ENCODE results near the gene ANKRD13D.
"Not testable (repeated sequence)": the region's sequence is repeated elsewhere in the genome, so short reads cannot be mapped to it uniquely, and the experiment has no call there.

The ANKRD13D gene

DNA sequence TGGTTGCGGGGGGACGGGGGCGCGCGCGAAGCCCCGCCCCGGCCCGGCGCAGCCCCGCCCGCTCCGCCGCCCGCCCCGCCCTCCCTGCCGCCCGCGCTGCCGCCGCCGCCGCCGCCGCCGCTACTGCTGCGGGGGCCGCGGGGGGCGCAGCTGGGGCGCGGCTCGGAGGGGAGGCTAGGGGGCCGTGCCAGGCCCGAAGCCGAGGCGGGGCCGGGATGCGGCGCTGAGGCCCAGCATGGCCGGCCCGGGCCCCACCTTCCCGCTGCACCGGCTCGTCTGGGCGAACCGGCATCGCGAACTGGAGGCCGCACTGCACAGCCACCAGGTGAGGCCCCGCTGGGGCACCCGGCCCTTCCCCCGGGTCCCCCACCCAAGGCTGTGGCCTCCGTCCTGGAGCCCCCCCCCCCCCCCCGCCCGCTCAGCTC, at the start of gene ANKRD13D:
ANKRD13D (plus strand) TSS at position 78 of the 425 bp plus-strand sequence; CDS start at position 236, 158 bp downstream.
- DNase-seq (ENCODE audit: low read depth) = no peak

DNA sequence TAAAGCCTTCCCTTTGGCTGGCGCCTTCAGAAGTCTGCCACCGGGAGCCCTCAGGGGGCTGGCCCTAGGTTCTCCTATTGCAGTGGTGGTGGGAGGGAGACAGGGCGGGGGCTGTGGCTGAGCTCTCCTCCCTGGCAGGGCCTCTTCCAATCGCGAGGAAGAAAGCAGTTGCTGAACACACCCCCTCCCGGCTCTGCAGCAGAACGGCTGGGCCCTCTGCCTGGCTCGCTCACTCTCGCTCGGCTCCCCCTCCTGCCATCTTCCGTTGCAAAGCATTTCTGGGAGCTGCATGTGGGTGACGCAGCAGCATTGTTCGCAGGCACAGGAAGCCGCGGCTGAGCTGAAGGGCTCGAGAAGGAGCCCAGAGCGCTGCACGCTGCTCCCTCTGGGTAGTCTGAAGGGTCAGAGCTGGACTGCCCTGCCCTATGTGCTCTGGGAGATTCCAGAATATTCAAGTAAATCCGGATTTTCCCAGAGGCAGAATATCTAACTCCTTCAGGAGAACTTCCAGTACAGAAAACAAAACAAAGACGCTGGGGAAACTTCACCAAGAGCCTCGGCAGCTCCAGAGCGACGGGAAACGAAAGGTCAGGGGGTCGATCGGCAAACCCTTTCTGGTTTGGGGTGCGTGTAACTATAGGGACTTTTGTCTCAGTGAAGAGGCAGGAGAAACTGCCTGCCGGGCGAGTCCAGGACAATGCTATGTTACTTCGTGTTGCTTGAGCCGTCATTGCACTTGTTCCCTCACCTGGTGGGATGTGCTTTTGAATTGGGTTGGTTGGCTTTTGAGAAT, 49.1 kb upstream of the ANKRD13D start:
- DNase-seq (ENCODE audit: low read depth) = peak; percentile 95

DNA sequence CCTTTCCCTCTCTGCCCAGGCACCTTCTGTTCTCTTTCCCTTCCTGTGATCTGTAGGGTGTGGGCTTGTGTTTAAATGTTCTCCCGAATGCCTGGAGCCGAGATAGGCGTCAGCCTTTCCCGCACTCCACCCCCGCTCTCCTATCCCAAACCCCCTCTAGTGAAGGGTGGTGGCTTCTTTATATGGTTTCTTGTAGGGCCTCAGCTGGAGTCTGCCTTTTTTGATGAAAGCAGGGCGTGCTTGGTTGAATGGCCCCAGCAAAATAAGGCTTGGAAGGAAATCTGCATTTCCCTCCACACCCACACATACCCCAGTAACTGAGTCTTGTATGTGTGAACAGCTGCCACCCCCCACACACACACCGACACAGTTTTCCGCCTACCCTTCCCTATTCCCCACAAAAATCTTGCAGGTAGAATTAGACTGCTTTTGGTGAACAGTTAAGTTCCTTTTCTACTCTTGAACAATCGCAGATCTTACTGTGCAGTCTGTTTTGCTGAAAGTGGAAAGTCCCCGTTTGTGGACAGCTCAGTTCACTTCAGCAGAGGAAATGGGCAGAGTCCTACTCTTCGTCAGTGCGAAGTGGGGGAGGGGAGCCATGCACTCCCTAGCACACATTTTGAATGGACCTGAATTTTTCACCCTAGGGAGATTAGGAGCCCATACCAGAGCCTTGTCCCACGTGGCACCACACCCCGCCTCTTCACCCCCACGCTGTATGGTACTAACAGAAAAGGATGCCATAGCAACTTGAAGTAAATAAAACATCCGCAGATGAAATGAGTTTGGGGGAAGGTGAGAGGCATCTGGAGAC, 48.3 kb upstream of the ANKRD13D start:
- peak; percentile 79 for DNase-seq (ENCODE audit: low read depth)

DNA sequence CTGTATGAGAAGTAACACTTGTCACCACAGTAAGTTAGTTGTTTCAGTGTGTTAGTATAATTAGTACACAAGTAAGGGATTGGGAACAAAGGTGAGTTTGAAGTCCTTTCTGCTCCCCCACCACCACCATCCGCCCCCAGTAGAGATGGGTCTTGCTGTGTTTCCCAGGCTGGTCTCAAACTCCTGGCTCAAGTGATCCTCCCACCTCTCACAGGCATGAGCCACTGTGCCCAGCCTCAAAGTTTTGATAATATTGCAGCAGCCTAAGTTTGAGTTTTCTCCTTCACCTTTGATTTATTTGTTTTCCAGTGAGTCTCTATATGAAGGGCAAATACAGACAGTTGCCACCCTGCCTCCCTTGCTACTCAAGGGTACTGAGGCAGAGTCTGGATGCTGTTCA, 46.6 kb upstream of the ANKRD13D start:
- DNase-seq (ENCODE audit: low read depth) = no peak

DNA sequence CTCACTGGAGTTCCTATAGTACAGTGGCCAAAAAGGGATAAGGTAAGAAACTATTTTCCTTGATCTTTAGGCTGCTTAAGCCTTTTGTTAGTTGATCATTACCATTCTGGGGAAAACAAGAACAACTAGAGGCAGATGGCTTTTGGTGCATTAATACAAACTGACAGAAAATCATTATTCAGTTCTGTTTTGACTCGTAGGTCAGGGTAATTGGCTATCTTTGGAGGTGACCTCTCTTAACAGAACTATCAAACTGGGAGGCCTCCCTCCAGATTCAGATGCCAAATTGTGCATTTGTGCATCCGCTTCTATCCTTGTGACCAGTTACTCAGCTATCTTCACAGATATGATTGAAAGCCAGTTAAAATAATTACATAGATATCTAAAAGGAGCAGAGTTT, 46.1 kb upstream of the ANKRD13D start:
- no peak for DNase-seq (ENCODE audit: low read depth)

DNA sequence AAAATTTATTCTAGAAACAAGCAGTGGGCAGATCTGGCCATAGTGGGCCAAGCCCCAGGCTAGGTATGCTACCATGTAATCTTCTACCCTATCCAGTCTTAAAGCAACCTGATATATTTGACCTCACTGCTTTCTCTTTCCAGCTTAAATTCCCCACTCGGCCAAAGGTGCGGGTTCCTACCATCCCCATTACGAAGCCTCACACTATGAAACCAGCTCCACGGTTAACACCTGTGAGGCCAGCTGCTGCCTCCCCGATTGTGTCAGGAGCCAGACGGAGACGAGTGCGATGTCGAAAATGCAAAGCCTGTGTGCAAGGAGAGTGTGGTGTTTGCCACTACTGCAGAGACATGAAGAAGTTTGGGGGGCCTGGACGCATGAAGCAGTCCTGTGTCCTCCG, 44.1 kb upstream of the ANKRD13D start:
- no peak for DNase-seq (ENCODE audit: low read depth)

DNA sequence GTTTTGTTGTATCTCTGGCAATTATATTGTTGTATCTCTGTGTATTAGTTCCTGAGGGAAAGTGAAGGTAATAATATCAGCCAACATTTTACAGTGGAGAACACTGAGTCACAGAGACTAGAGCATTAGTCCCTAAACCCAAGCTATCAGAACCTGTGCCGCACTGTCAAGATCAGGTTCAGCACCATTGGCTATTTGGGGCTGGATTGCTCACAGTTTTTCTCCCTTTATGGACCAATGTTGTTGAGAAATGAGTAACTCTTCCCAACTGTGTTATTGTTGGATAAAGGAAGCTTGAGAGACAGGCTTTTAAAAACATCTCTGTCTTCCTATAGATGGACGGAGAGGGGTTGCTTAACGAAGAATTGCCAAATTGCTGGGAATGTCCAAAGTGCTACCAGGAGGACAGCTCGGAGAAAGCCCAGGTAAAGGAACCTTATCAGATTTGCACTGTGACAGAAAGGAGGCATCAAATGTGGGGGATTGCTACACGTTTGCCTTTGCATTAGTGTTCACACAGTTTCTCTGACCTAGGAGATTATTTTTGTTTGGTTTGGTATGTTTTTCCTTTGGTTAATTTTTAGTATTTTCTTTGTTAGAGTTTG, 41.1 kb upstream of the ANKRD13D start:
- DNase-seq (ENCODE audit: low read depth) = no peak

DNA sequence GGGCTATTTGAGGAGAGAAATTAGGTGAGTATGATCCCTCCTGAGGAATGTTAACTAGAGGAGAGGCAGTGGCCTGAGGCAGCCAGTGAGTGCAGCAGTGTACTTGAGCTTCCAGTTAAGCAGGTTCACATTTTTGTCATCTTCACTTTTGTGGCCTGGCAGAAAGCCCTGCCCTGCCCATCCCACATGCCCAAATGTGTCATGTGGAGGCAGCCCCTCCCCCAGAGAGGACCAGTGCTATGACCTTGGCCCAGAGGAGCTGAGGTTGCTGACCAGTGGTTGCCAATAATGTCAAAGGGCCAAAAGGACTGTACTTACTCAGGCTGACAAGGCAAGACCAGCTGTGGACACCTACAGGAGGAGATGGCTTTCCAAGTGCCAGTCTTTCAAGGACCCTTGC, 40.5 kb upstream of the ANKRD13D start:
- DNase-seq (ENCODE audit: low read depth) = no peak

DNA sequence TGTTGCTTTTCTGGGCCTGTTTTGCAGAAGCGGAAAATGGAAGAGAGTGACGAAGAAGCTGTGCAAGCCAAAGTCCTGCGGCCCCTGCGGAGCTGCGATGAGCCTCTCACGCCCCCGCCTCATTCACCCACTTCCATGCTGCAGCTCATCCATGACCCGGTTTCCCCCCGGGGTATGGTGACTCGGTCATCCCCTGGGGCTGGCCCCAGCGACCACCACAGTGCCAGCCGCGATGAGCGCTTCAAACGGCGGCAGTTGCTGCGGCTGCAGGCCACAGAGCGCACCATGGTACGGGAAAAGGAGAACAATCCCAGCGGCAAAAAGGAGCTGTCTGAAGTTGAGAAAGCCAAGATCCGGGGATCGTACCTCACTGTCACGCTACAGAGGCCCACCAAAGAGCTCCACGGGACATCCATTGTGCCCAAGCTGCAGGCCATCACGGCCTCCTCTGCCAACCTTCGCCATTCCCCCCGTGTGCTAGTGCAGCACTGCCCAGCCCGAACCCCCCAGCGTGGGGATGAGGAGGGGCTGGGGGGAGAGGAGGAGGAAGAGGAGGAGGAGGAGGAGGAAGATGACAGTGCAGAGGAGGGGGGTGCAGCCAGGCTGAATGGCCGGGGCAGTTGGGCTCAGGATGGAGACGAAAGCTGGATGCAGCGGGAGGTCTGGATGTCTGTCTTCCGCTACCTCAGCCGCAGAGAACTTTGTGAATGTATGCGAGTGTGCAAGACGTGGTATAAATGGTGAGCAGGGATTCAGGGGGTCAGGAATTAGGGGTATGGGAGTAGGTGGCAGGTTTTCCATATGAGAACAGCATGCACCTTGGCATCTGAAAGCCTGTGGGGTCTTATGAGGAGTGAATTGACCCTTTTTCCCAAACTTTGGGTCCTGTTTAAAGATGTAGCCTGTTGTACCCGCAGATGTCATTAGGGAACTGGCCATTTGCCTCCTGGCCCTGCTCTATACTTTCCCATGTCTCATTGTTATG, 38.8 kb upstream of the ANKRD13D start:
- no peak for DNase-seq (ENCODE audit: low read depth)

DNA sequence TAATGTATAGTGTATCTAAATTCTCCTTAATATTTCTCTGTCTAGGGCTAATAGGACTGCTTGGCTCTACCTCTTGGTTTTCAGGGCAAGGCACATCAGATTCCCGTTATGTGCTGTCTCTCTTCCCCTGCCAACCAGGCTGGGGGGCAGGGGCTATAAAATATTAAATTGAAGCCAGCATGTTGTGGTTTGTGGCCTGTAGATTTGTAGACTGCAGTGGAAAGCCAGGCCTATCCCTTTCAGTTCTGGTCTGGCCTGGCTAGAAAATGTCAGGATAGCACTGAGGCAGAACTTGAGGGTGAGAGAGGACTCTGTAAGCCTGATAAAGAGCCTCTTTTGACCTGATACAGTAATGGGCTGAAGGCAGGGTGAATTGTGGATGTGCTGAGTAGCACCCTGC, 37.3 kb upstream of the ANKRD13D start:
- no peak for DNase-seq (ENCODE audit: low read depth)

DNA sequence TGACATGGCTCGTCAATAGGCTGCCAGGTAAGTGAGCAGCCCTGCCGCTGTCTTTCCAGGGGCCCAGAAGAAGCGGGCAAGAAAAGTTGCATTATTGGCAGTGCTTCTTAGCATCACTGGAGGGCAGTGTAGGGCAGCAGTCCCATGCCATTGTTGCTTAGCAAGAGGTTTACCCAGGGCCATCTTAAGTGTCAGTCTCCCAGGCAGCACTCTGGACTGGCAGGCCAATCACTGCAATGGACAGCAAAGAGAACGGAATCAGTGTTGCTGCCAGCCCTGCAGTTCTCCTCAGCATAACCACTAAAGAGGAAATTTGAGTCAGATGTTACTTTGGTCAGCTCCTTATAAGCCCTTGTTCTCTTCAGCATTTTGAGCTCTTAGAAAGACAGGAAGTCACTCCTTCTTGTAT, 36.3 kb upstream of the ANKRD13D start:
- no peak for DNase-seq (ENCODE audit: low read depth)

DNA sequence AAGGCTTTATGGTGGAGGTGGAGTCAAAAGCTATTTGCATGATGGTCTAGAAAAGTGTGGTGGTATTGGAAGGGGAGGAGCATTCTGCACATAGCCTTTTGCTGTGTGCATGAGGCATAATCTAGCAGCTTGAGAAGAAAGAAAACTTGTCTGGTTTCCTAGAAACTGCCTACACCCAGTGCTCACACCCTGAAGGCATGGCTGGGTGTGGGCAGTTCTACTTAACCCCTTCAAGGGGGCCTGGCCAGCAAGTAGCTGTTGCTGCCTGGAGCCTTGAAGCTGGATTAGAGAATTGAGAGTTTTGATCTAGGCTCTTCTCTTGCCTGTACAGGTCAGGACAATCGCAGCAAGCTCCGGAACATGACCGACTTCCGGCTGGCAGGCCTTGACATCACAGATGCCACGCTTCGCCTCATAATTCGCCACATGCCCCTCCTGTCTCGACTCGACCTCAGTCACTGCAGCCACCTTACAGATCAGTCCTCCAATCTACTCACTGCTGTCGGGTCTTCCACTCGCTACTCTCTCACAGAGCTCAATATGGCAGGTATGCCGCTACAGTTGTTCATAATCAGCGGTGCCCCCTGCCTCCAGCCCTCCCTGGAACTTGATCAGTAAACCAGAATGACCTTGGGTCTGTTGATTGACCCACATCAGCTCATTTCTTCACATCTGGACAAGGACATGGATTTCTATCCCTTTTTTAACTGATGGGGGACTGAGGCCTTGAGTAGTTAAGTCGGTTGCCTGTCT, 35.1 kb upstream of the ANKRD13D start:
- no peak for DNase-seq (ENCODE audit: low read depth)

DNA sequence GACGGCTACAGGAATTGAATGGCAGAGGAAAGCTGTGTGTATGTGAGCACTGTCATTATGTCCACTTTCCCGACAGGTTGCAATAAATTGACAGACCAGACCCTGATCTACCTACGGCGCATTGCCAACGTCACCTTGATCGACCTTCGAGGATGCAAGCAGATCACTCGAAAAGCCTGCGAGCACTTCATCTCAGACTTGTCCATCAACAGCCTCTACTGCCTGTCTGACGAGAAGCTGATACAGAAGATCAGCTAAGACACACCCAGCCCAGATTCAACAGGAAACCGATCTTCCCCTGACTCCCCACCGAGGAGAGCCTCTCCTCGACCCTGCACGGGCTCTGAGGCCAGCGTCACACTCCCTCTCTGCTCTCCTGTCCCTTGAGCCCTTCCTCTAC, 34.3 kb upstream of the ANKRD13D start:
- DNase-seq (ENCODE audit: low read depth) = no peak

DNA sequence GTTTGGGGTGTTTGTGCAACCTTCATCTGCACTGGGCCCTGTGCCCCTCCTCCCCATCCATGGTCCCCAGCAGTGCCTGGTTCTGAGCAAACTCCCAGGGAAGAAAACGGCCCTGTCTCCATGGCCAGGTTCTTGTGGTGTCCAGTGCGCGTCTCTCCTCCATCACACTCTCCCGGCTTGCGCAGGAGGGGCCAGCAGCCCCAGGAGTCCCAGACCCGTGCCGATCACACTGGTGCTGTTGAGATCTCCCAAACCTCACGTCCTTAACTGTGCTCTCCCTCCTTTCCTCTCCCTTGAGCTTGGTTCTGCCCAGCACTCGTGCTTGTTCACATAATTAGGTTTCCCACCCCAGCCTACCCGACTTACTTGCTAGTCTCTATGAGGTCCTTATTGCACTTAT, 33.8 kb upstream of the ANKRD13D start:
- no peak for DNase-seq (ENCODE audit: low read depth)

DNA sequence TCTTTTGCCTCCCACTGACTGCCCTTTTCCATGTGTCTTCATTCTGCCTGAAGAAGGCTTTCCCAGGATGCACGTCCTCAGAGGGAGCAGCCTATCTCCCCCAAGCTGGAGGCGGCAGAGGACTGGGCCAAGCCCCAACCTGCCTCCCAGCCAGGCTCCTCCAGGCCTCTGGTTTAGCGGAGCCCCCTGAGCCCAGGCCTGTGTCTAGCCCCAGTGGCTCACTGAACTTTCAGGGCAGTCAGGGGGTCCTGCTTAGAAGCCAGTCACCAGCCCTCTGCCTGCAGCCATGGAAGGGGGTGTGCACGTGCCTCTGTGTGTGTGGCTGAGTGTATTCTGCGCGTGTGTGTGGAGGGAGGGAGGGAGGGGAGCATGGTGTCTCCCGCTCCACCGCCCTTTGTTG, 33.2 kb upstream of the ANKRD13D start:
- no peak for DNase-seq (ENCODE audit: low read depth)

DNA sequence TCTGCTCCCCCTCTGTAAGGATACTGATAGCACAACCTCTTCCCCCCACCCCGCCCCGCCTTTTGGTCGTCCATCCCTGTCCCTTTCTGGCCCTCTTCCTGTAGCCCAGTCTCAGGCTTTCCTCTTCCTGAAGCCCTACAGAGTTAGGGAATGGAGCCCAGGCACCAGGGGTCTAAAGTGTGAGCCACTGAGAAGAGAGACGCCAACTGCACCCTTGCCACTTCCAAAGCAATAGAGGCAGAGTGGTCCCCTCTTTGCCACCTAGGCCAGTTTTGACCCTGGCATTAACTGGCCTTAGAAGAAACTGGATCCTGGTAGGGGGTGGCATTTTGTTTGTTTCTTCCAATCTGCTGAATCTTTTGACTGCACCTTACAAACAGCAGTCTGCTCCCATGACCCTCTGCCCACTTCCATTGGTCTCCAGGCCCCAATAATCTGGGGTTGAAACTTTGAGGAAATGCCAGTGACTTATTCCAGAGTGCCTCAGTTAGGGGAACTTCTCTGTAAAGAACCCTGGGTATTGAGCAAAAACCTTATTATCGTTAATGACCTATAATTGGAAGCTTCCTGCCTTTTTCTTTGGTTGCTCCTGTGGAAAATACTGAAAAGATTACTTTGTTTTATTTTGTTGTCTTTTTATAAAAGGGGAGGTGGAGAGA, 32.5 kb upstream of the ANKRD13D start:
- no peak for DNase-seq (ENCODE audit: low read depth)

DNA sequence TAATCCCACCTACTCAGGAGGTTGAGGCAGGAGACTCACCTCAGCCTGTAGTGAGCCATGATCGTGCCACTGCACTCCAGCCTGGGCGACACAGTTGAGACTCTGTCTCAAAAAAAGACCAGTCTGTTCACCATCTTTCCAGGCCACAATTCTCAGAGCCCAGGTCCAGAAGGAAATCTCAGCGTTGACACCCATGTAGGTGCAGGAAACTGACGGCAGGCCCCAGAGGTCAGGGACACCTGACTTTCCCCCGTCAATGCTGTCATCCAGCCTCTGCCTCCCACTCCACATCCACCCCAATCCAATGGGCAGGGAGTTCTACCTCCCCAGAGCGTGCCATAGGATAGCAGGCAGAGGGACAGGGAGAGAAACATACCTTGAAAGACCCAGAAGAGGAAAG, 28.7 kb upstream of the ANKRD13D start:
- no peak for DNase-seq (ENCODE audit: low read depth)

DNA sequence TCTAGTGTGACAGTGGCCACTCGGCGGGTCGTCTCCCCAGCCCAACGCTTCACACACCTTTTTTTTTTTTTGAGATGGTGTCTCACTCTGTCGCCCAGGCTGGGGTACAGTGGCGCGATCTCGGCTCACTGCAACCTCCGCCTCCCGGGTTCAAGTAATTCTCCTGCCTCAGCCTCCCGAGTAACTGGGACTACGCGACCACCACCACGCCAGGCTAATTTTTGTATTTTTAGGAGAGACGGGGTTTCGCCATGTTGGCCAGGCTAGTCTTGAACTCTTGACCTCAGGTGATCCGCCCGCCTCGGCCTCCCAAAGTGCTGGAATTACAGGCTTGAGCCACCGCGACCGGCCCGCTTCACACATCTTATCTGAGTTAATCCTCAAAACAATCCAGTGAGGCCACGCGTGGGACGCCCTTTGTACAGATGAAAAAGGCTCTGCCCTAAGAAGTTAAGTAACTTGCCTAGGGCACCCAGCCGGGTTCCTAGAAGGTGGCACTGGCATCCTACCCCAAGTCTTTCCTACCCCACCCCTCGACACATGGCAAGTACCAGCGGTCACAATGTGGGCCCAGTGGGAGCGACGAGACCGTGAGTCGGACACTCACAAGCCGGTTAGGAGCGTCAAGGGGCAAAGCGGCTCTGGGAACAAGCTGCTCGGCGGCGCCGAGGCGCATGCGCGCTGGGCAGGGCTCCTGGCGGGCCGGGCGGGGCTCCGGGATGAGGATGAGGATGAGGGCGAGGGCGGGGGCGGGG, 28.0 kb upstream of the ANKRD13D start:
- DNase-seq (ENCODE audit: low read depth) = not testable (repeated sequence)

DNA sequence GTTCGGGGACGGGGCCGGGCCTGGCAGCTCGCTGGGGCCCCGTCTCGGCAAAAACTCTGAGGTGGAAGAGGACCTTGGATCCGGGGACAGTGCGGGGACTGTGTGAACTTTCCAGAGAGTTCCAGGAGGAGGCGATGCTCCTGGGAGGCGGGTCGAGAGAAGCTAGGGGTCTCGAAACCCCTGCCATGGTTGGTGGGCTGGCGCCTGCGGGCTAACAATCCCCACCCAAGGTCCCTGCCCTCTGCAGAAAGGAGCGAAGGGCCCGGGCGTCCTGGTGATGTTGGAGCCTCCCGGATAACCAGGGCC, 27.5 kb upstream of the ANKRD13D start:
- DNase-seq (ENCODE audit: low read depth) = no peak
